ENCODE measurements around the gene ABAT. TPM values are rescaled to one million over a fixed set of nuclear protein-coding genes. Genes with fewer than 3 reads are reported as not detected.

The ABAT gene
- total RNA-seq, 1 donor: 3.5 TPM

DNA sequence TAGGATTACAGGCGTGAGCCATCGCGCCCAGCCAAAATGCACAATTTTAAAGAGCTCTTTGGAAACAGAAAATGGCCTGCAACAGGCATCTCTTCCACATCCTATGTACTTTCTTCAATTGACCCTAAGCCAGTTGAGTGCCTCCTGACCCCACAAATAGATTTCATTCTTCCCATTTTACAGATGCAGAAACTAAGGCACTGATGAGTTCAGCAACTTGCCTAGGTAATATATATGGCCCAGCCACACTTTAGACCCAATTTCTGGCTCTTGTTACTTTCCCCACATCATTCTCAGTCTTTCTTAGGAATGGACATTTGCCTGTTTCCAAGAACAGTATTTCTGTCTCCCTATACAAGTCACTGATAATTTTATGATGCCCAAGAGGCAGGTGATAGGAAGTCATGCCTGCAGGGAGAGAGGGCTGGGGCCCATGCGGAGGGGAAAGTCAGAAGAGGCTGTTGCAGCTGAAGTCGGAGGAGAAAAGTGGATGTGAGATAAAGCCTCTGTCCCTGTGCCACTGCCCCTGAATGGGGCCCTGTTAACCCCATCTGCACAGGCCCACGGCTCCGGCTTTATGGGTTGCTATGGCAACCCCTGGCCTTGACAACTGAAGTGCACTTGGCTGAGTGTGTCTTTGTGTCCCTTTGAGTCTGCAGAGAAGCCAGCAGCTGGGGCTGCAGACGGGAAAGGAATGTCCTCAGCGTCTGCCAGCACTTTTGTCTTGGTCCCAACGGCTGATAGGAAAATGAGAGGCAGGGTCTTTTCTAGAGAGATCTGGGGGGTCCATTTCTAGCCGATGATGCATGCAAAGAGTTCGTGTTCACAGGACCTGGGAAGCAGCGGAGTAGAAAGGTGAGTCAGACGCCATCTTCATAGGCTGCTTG lies 45.9 kb downstream of the ABAT start:
- TF ChIP-seq, protein P1, sequence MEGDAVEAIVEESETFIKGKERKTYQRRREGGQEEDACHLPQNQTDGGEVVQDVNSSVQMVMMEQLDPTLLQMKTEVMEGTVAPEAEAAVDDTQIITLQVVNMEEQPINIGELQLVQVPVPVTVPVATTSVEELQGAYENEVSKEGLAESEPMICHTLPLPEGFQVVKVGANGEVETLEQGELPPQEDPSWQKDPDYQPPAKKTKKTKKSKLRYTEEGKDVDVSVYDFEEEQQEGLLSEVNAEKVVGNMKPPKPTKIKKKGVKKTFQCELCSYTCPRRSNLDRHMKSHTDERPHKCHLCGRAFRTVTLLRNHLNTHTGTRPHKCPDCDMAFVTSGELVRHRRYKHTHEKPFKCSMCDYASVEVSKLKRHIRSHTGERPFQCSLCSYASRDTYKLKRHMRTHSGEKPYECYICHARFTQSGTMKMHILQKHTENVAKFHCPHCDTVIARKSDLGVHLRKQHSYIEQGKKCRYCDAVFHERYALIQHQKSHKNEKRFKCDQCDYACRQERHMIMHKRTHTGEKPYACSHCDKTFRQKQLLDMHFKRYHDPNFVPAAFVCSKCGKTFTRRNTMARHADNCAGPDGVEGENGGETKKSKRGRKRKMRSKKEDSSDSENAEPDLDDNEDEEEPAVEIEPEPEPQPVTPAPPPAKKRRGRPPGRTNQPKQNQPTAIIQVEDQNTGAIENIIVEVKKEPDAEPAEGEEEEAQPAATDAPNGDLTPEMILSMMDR (IDR thresholded peaks at IDR 0.05; ENCODE audit: insufficient read depth, low read depth, low read length): no peak
- no peak overlapping the region for H3K4me3 ChIP-seq (ENCODE audit: low read depth, low read length)
- no peak for DNase-seq (ENCODE audit: low read depth)

DNA sequence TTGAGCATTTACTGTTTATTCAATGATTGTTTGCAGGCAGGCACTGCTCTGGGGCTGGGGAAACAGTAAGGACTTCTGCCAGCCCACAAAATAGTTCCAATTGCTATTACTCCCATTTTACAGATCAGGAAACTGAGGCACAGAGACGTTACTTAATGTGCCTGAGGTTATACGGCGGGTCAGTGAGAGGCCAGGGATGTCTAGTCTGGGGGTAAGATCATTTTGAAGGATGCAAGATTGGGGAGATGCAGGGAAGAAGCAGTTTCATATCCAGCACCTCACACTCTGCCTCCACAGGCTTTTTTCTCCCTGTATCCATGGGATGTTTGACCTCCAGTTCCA lies 46.5 kb downstream of the ABAT start:
- no peak for DNase-seq (ENCODE audit: low read depth)
- TF ChIP-seq, protein P1 (IDR thresholded peaks at IDR 0.05; ENCODE audit: insufficient read depth, low read depth, low read length): no peak
- H3K4me3 ChIP-seq (ENCODE audit: low read depth, low read length): no peak overlapping the region

DNA sequence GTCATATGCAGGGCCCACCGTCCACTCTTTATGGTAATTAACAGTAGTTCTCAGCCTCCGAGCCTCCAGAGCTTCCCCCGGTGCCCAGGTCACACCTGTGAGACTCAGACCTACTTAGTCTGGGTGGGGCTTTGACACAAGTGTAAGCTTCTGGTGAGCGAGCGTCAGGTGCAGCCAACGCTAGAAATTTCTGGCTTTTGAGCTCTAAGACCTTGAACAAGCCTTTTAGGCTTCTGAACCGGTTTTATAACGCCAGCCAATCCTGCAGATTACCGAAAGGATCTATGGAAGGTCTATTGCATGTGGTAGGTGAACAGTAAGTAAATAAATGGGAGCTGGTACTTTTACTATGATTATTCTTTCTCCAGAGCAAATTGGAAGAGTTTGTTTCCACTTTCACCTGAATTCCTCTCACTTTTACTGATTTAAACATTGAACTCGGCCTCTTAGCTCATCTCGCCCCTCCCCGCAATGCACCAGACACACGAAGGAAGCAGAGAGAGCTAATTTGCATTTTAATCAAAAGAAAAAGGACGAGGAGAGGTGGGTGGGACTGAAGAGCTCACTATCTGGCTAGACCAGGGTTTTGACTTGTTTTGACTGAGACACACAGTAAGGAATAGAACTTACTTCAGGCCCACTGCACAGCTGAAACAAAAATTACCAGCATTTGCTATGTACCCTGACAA lies 47.1 kb downstream of the ABAT start:
- no peak for DNase-seq (ENCODE audit: low read depth)
- TF ChIP-seq, protein P1 (IDR thresholded peaks at IDR 0.05; ENCODE audit: insufficient read depth, low read depth, low read length): no peak

DNA sequence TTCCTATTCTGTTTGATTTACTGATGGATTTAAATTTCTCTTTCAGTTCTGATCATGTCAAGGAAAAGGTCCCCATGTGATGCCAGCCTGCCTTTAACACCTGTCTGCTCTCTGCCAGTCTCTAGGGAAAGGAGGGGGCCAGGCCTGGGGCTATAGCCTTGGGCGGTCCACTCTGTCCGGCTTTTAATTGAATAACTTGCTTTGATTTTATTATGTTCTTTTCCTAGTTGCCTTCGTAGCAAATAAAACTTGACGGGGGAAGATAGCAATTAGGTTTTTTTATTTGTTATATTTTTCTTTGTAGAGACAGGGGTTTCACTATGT lies 47.6 kb downstream of the ABAT start:
- DNase-seq (ENCODE audit: low read depth): no peak
- H3K4me3 ChIP-seq (ENCODE audit: low read depth, low read length): no peak overlapping the region
- TF ChIP-seq, protein P1 (IDR thresholded peaks at IDR 0.05; ENCODE audit: insufficient read depth, low read depth, low read length): no peak

More for the DNA sequence above, 47.1 kb downstream of the ABAT start:
- H3K4me3 ChIP-seq (ENCODE audit: low read depth, low read length): no peak overlapping the region

DNA sequence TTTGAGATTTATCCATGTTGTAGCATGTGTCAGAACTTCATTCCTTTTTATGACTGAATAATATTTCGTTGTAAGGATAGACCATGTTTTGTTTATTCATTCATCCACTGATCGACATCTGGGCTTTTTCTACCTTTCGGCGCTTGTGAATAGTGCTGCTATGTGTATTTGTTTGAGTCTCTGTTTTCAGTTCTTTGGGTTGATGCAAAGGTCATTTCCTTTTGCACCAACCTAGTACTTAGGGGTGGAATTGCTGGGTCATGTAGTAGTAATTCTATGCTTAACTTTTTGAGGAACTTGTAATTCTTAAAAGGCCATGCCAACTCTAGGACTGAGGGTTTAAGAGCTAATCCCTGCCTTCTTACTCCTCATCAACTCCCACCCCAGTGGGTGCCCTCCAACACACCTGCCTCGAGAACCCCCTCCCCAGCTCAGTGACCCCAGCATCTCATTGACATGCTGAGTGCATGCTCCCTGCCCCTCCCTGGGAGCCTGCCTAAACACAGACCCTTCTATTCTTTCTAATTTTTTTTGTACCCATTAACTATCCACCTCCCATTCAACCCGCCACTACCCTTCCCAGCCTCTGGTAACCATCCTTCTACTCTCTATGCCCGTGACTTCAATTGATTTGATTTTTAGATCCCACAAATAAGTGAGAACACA lies 51.2 kb downstream of the ABAT start:
- DNase-seq (ENCODE audit: low read depth): no peak
- no peak overlapping the region for H3K4me3 ChIP-seq (ENCODE audit: low read depth, low read length)
- TF ChIP-seq, protein P1 (IDR thresholded peaks at IDR 0.05; ENCODE audit: insufficient read depth, low read depth, low read length): no peak

DNA sequence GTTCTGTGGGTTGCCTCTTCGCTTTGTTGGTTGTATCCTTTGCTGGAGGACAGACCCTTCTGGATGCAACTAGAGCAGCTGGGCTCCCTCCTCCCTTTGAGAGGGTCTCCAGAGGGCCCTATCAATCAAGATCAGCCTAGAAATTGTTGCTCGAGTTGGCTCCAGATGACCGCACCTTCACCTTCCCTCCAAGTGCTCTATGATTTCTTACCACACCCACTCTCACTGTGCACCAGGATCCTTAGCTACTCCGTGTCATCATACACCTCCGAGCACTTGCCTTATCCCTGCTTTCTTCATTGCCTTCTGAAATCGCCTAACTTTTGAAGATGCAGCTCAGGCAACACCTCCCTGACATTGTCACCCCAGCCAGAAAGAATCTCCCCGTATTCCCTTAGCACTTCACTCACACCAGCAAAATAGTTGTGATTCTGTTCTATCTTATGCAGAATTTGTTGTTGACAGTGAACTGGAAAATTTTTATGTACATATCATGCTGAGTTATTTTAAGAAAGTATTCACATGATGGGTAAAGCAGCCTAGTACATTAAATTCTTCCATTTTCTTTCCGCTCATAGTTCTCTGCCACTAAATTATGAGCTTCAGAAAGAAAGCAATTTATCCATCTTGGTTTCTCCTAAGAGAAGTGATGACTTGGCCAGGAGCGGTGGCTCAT lies 52.9 kb downstream of the ABAT start:
- no peak for DNase-seq (ENCODE audit: low read depth)
- H3K4me3 ChIP-seq (ENCODE audit: low read depth, low read length): no peak overlapping the region
- TF ChIP-seq, protein P1 (IDR thresholded peaks at IDR 0.05; ENCODE audit: insufficient read depth, low read depth, low read length): no peak

Measured in fibroblast of villous mesenchyme (primary cell).